ENCODE data around the gene ELMO1. TPM values are rescaled to one million over a fixed set of nuclear protein-coding genes. Genes with fewer than 3 reads are reported as not detected.

ELMO1 gene
- total RNA-seq, 4 donors from 2014 or later = 11.5 to 19.9 (median 17.4) TPM

- TF ChIP-seq, protein P1, sequence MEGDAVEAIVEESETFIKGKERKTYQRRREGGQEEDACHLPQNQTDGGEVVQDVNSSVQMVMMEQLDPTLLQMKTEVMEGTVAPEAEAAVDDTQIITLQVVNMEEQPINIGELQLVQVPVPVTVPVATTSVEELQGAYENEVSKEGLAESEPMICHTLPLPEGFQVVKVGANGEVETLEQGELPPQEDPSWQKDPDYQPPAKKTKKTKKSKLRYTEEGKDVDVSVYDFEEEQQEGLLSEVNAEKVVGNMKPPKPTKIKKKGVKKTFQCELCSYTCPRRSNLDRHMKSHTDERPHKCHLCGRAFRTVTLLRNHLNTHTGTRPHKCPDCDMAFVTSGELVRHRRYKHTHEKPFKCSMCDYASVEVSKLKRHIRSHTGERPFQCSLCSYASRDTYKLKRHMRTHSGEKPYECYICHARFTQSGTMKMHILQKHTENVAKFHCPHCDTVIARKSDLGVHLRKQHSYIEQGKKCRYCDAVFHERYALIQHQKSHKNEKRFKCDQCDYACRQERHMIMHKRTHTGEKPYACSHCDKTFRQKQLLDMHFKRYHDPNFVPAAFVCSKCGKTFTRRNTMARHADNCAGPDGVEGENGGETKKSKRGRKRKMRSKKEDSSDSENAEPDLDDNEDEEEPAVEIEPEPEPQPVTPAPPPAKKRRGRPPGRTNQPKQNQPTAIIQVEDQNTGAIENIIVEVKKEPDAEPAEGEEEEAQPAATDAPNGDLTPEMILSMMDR (IDR thresholded peaks at IDR 0.05) = no peak
- TF ChIP-seq POLR2A (IDR thresholded peaks at IDR 0.05) = no peak
- no peak for DNase-seq (ENCODE audit: low spot score in 2 of 2)
- 76 to 84% methylated on average over 9 of the region's 9 CpGs for WGBS, 2 donors
- intact Hi-C loops (cut with DNase I; ENCODE audit: low total_unique reads) = no loop called here
- no peak overlapping the region for H3K4me3 ChIP-seq (ENCODE audit: low read depth, poor library complexity, severe bottlenecking)
These were observed 116.2 kb downstream of the ELMO1 start for GRCh38 chr7:37332243-37333016.

- no peak for TF ChIP-seq POLR2A (IDR thresholded peaks at IDR 0.05)
- TF ChIP-seq, protein P1 (IDR thresholded peaks at IDR 0.05) = no peak
- H3K4me3 ChIP-seq (ENCODE audit: low read depth, poor library complexity, severe bottlenecking) = no peak overlapping the region
- DNase-seq (ENCODE audit: low spot score in 2 of 2) = no peak
- intact Hi-C loops (cut with DNase I; ENCODE audit: low total_unique reads) = no loop called here
- WGBS, 2 donors = 46 to 48% methylated on average over 2 of the region's 2 CpGs
These were observed 117.9 kb downstream of the ELMO1 start for GRCh38 chr7:37330775-37331174.

DNA sequence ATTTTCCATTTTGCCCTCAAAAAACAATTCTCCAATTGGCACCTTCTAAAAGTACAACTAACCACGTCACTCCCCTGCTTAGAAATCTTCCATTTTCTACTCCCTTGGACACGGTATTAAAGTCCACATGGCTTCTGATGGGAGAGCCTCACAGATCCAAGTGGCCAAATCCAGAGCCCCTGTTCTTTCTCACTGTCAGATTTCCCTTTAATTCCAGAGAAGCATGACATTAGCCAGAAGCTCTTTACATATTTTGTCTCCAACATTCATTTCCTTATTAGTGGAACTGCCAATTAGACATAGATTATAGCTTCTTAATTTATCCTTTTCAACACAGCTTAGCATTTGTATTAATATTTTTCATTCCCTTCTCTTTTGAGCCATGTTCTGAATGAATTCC is 118.7 kb downstream of the ELMO1 start:
- intact Hi-C loops (cut with DNase I; ENCODE audit: low total_unique reads) = no loop called here
- no peak overlapping the region for H3K4me3 ChIP-seq (ENCODE audit: low read depth, poor library complexity, severe bottlenecking)
- no peak for TF ChIP-seq POLR2A (IDR thresholded peaks at IDR 0.05)
- TF ChIP-seq, protein P1 (IDR thresholded peaks at IDR 0.05) = no peak
- no peak for DNase-seq (ENCODE audit: low spot score in 2 of 2)
- WGBS, 2 donors = 72 to 91% methylated on average over 2 of the region's 2 CpGs

GRCh38 chr7:37327288-37327687 is 121.4 kb downstream of the ELMO1 start:
- H3K4me3 ChIP-seq (ENCODE audit: low read depth, poor library complexity, severe bottlenecking) = no peak overlapping the region
- 88 to 93% methylated on average over 1 of the region's 1 CpG for whole genome bisulfite sequencing, 2 donors
- intact Hi-C loops (cut with DNase I; ENCODE audit: low total_unique reads) = no loop called here
- DNase-seq (ENCODE audit: low spot score in 2 of 2) = no peak
- no peak for TF ChIP-seq POLR2A (IDR thresholded peaks at IDR 0.05)
- TF ChIP-seq, protein P1 (IDR thresholded peaks at IDR 0.05) = no peak

DNA sequence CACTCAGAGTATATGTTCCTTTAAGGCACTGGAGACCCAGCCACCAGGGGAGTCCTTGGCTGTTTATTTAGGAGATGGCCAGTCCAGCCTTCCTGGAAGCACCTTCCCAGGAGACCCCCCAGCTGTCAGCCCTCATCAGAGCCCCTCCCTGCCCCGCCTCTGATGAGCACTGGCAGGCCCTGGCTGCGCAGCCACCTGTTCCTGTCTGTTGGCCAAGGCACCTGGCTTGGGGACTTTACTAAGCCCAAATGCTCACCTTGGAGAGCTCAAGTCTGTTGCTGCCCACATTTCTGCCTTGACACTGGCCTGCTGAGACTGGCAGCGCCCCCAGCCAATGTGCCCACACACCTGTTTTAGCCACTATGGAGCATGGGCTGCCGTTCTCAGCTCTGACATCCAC is 124.7 kb downstream of the ELMO1 start:
- H3K4me3 ChIP-seq (ENCODE audit: low read depth, poor library complexity, severe bottlenecking) = no peak overlapping the region
- 85 to 89% methylated on average over 4 of the region's 4 CpGs for WGBS, 2 donors
- intact Hi-C loops (cut with DNase I; ENCODE audit: low total_unique reads) = no loop called here
- DNase-seq (ENCODE audit: low spot score in 2 of 2) = no peak
- TF ChIP-seq POLR2A (IDR thresholded peaks at IDR 0.05) = no peak
- TF ChIP-seq, protein P1 (IDR thresholded peaks at IDR 0.05) = no peak

- DNase-seq (ENCODE audit: low spot score in 2 of 2) = no peak
- no peak overlapping the region for H3K4me3 ChIP-seq (ENCODE audit: low read depth, poor library complexity, severe bottlenecking)
- TF ChIP-seq, protein P1 (IDR thresholded peaks at IDR 0.05) = no peak
- TF ChIP-seq POLR2A (IDR thresholded peaks at IDR 0.05) = no peak
- WGBS, 2 donors = 84 to 85% methylated on average over 4 of the region's 4 CpGs
- intact Hi-C loops (cut with DNase I; ENCODE audit: low total_unique reads) = no loop called here
These were observed 125.8 kb downstream of the ELMO1 start for GRCh38 chr7:37322831-37323230.

Data from lower leg skin (tissue), 4 donors.